NOMO-1 treated with dmso at 0.1 percent for 144 hours (cell line): ENCODE data around the gene CRYBB3.
"Not testable (repeated sequence)": the region's sequence is repeated elsewhere in the genome, so short reads cannot be mapped to it uniquely, and the experiment has no call there.

Source experiments
- DNase-seq: peaks from one replicate; lab custom pipeline; 2025; ENCODE audit not compliant: unreplicated experiment; lab: John Stamatoyannopoulos, UW

Gene CRYBB3

DNA sequence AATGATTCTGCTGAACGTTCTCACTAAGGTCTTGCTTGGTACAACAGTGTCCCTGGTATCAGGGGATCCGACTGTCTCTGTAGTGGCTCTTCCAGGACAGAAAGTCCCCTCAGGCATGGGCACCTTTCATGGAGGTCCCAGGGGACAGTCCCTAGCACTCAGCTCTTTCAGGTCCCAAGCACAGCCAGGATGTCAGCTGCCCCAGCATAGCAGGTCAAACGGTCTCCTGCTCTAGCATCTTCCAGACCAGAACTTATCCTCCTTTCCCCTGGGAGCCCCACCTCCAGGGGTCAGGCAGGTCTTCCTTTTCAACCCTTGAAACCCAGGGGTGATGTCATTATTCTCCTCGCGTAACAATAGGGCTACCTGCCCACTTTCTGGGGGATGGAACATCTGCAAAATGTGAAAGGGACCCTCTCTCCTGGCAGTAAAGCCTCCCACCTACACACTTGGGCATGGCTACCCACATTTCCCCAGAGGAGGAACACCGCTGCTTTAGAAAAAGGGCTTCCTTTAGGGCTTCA lies 24.7 kb upstream of the CRYBB3 start:
- no peak for DNase-seq

- DNase-seq = no peak
Observed at GRCh38 chr22:25176175-25176574, 23.5 kb upstream of the CRYBB3 start.

- DNase-seq = no peak
Observed at GRCh38 chr22:25176799-25177198, 22.9 kb upstream of the CRYBB3 start.

DNA sequence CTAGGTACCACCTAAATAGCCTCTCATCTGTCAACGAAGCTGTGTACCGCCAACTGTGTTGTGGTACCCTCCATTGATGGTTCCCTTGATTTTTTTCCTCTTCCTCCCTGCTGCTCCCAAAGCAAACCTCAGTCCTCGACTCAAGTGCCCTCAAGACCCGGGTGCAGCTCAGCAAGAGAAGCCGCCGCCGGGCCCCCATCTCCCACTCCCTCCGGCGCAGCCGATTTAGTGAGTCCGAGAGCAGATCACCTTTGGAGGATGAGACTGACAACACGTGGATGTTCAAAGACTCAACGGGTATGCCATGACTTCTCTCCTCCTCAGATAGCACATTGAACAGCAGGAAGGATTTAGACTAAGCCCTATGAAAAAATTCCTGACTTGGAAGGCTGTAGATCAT lies 22.4 kb upstream of the CRYBB3 start:
- no peak for DNase-seq

- DNase-seq = no peak
Observed at GRCh38 chr22:25177895-25178294, 21.8 kb upstream of the CRYBB3 start.

GRCh38 chr22:25178348-25178747 lies 21.3 kb upstream of the CRYBB3 start:
- not testable (repeated sequence) for DNase-seq

DNA sequence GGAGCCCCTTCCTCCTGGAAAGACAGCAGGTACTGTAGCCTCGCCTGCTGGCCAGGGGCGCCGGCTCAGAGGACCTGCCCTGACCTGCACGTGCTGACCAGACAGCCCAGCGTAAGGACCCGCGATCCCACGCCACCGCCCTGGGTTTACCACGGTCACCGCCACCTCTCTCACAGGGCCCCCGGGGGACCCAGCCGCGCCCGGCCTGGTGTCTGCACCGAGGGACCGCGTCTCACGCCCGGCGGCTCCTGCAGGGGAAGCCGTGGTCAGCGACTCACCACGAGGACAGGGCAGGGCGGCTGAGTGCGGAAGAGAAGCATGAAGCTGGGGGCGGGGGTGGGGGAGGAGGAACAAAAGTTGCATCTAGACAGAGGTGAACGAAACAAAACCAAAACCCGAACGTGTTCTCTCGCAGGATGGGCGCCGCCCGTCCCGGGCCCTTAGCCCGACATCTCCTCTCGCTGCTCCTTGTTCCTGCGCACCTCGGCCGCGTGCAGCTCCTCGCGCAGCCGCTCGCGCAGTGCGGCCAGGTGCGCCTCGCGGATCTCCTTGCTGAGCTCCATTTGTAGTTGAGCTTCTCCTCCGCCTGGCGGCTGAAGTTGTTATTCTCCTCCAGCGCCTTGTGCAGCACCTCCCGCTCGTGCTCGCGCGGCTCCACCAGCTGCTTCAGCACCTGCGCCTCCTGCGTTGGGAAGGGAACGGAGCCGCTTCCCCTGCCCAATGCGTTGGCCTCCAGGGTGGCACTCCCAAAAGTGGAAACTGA lies 20.6 kb upstream of the CRYBB3 start:
- not testable (repeated sequence) for DNase-seq

GRCh38 chr22:25182131-25183110 lies 17.2 kb upstream of the CRYBB3 start:
- no peak for DNase-seq

DNA sequence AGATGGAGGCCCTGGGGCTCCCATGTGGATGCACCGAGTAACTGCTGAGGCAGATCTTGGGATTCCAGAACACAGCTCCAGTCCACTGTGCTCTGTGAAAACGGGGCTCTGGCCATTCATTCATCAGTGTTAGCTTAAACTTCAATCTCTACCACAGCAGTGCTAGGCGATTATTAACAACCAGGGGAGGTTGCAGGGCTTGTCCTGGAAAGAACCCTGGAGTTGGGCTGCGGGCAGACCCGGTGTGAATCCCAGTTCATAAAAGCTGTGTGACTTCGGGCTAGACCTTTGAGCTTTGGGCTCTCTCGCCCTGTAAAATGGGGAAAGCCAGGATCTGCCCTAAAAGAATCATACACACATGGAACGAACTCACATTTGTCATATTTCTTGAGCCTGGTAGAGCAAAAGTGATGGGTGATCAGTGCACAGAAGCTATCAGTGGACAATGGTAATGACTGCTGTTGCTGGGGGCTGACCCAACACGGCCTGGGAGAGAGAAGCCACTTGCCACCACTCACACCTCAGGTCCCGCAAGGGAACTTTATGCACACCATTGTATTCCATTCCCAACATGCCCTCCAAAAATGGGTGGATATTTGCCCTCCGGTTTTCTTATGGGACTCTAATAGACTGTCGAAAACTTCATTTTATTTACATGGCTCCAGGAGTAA lies 15.6 kb upstream of the CRYBB3 start:
- no peak for DNase-seq

DNA sequence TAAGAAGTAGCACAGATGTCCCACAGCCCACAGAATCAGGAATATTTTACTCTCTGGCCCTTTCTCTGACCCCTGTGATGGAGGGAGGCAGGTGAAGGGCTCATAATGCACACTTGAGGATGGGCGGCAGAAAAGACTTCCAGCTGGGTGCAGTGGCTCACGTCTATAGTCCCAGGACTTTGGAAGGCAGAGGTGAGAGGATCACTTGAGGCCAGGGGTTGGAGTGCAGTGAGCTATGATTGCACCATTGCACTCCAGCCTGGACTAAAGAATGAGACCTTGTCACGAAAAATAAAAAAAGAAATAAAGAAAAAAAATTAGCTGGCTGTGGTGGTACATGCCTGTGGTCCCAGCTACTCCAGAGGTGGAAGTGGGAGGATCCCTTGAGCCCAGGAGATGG lies 13.5 kb upstream of the CRYBB3 start:
- no peak for DNase-seq

DNA sequence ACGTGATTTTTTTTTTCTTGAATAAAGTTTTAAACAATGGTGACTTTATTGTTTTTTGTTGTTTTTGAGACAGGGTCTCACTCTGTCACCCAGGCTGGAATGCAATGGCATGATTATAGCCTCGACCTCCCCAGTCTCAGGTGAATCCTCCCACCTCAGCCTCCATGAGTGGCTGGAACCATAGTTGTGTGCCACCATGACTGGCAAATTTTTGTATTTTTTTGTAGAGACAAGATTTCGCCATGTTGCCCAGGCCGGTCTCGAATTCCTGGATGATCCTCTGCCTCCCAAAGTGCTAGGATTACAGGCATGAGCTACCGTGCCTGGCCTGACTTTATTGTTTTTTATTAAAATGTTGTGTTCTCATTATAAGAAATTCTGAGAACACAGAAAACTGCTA lies 12.2 kb upstream of the CRYBB3 start:
- DNase-seq = no peak

- DNase-seq = no peak
Observed at GRCh38 chr22:25192406-25192805, 7.3 kb upstream of the CRYBB3 start.

DNA sequence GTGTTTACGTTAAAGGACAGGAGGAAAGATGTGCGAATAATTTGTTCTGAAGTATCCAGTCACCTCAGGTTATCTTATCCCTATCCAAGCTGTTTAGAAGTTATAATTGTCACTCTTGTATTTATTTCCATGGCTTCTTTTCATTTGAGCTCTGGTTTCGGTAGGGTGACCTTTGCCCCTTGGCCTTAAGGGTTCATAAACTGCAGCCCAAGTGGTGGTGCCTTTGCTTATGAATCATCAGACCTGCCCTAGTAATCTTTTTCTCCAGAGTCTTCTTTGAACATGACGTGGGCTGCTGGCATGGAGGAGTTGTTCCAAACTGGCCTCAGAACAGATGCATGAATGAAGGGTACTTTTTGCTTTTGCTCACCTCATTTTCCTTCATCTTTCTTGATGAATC lies 6.5 kb upstream of the CRYBB3 start:
- no peak for DNase-seq

GRCh38 chr22:25193548-25193947 lies 6.1 kb upstream of the CRYBB3 start:
- DNase-seq = no peak

DNA sequence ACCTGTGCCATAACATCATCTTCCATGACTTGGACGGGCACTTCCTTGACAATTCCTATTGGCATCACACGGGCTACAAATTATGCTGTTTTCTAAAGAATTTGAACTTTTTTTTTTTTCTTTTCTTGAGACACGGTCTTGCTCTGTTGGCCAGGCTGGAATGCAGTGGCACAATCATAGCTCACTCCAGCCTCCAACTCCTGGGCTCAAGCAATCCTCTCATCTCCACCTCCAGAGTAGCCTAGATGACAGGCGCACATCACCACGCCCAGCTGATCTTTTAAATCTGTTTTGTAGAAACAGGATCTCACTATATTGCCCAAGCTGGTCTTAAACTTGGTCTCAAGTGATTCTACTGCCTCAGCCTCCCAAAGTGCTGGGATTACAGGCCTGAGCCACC lies 3.3 kb upstream of the CRYBB3 start:
- no peak for DNase-seq

DNA sequence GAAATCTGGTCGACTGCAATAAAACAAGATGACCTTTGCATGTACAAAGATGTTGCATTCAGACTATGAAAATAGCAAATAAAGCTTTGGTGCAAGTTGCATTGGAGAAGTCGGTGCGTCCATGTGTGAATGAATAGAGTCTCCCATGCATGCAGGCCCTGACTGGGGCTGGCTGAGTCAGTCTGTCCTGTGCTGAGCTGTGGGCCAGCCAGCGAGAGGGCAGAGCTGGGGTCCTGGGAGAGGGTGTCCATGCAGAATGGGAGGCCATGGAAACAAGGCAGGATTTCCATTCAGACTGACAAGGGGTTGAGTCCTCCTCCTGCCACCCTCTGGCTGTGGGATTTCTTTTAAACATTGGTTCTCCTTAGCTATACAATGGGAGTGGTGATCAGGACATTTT lies 2.3 kb upstream of the CRYBB3 start:
- DNase-seq = no peak

DNA sequence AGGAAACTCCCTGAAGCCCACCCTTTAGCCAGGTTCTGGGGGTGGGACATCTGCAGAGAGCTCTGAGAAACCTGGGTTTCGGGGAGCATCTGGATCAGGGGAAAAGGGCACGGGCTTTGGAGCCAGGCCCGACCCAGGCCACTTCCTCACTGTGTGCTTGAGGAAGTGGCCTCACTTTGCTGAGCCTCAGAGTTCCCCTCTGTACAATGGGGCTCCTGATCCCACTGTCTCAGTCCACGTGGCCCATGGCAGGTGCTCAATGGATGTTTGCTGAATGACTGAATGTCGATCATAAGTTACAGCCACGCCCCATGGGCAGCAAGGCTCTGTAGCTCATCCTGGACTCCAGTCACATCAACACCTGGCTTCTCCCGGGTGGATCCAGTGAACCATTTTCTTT lies 1.3 kb downstream of the CRYBB3 start:
- no peak for DNase-seq

DNA sequence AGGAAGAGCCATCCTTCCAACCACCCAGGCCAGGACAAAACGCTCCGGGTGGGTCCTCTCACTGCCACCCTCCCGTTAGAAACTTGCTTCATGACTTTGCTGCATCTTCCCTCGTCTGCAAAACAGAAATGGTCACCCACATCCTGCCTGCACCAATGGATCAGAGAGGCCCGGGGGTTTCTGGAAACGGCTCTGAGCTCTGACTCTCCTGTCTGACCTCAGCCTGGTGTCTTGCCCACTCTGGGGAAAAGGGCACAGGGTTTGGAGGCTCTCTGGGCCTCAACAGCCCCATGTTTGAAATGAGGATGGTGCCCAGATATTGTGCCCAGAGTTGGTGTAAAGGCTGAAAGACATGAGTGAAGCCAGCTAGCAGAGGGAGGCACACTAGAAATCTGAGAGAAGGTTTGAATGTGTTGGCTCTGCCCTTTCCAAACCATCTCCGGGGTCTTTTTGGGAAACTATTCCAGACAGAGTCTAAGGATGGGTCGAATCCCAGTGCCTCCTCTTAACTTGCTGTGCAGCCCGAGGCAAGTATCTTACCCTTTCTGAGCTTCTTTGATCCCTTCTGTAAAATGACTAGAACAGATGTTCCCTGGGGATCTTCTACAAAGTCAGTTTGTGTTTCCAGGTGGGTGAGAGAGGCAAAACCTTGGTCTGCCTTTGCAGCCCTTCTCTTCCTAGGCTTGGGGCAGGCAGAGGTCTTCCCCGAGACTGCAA lies 2.1 kb downstream of the CRYBB3 start:
- DNase-seq = no peak

GRCh38 chr22:25202290-25202921 lies 2.7 kb downstream of the CRYBB3 start:
- DNase-seq = no peak

DNA sequence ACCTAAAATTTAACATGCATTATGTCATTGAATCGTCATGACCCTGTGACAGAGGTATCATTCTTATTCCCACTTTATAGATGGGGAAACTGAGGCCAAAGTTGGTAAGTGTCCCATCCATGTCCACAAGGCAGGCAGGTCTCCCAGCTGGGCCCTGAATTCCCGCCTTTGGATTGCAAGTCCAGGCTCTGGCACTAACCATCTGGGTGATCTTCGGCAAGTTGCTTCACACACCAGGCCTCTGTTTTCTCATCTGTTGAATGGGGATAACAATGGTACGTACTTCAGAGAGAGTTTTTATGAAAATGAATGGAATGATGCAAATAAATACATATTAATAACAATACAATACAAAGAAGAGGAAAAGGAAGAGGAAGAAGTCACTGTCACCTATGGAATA lies 3.4 kb downstream of the CRYBB3 start:
- DNase-seq = no peak
